ENCODE data around the gene BCL3. TPM values are rescaled to one million over a fixed set of nuclear protein-coding genes. Genes with fewer than 3 reads are reported as not detected.

BCL3 gene
- polyA plus RNA-seq, 1 of the 3 experiments (the other 2 are of a cell fraction), result 19.2 TPM

GRCh38 chr19:44752816-44753625, 4.5 kb downstream of the BCL3 start (continued):
- TF ChIP-seq PBX3 (IDR thresholded peaks at IDR 0.05) (peak; percentile 98), TCF12 (IDR thresholded peaks at IDR 0.05) (peak; percentile 98), TEAD4 (IDR thresholded peaks at IDR 0.05; ENCODE audit: borderline replicate concordance, insufficient read depth) (peak; percentile 65; the same call in 1 of the 2 replicates), FOSL2 (IDR thresholded peaks at IDR 0.05; ENCODE audit: borderline replicate concordance, low read depth) (peak; percentile 60; the same call in 1 of the 2 replicates), JUND (IDR thresholded peaks at IDR 0.05) (peak; percentile 74), SIN3A (IDR thresholded peaks at IDR 0.05; ENCODE audit: borderline replicate concordance, low read depth, low read length) (peak; percentile 92)

GRCh38 chr19:44753626-44753931, 5.1 kb downstream of the BCL3 start:
- H3K27me3 ChIP-seq (ENCODE audit: insufficient read depth), result no peaks in the 10 kb centered on the region
- no peak for TF ChIP-seq YY1 (IDR thresholded peaks at IDR 0.05; ENCODE audit: low read depth)
- TF ChIP-seq TEAD4 (IDR thresholded peaks at IDR 0.05; ENCODE audit: borderline replicate concordance, insufficient read depth), result peak; percentile 4; the same call in 1 of the 2 replicates
- peak overlapping the region; percentile 64 to 70 for H3K27ac ChIP-seq (ENCODE audit: low read depth in 2 of 2, low read length in 1 of 2)
- peaks cover 5% of the 10 kb centered on the region; the same call in 1 of the 2 replicates for H4K20me1 ChIP-seq (ENCODE audit: insufficient read depth)
- ChIA-PET POLR2A (no interaction called here), CTCF (interaction anchor here (1.0 to 8.7 kb wide), 5 partner anchors 9 to 183 kb away, joined by 3 to 86 read pairs (median 5); no protein-coding TSS in a partner anchor)
- H3K79me2 ChIP-seq (ENCODE audit: insufficient read depth), result peaks cover 30% of the 10 kb centered on the region
- H3K4me1 ChIP-seq (ENCODE audit: control insufficient read depth in 1 of 2, insufficient read depth in 2 of 2, low read depth in 1 of 2, low read length in 1 of 2), result peaks cover 20 to 27% of the 10 kb centered on the region in 2 experiments; a peak in 3 of 4 replicates
- H3K4me2 ChIP-seq, result peak overlapping the region; percentile 83
- WGBS (ENCODE audit: low lambda C conversion rate), result 0% methylated on average over 8 of the region's 11 CpGs
- peaks cover 19% of the 10 kb centered on the region for H3F3A ChIP-seq (replicated peaks; ENCODE audit: insufficient read depth)
- H2AFZ ChIP-seq (ENCODE audit: low read depth), result no peak overlapping the region
- no peak for DNase-seq
- H3K36me3 ChIP-seq (replicated peaks in 1 of 2; ENCODE audit: control insufficient read depth in 1 of 2, insufficient read depth in 2 of 2, low read length in 1 of 2), result peaks cover 9 to 17% of the 10 kb centered on the region in 2 experiments
- no peak overlapping the region; the same call in 1 of the 2 replicates for H3K9ac ChIP-seq
- no peaks in the 10 kb centered on the region for H3K9me3 ChIP-seq
- peak overlapping the region; percentile 31 to 54; a peak in 3 of 4 replicates for H3K4me3 ChIP-seq (ENCODE audit: low read depth in 2 of 2, low read length in 1 of 2)
- H3K9me2 ChIP-seq, result no peaks in the 10 kb centered on the region

DNA sequence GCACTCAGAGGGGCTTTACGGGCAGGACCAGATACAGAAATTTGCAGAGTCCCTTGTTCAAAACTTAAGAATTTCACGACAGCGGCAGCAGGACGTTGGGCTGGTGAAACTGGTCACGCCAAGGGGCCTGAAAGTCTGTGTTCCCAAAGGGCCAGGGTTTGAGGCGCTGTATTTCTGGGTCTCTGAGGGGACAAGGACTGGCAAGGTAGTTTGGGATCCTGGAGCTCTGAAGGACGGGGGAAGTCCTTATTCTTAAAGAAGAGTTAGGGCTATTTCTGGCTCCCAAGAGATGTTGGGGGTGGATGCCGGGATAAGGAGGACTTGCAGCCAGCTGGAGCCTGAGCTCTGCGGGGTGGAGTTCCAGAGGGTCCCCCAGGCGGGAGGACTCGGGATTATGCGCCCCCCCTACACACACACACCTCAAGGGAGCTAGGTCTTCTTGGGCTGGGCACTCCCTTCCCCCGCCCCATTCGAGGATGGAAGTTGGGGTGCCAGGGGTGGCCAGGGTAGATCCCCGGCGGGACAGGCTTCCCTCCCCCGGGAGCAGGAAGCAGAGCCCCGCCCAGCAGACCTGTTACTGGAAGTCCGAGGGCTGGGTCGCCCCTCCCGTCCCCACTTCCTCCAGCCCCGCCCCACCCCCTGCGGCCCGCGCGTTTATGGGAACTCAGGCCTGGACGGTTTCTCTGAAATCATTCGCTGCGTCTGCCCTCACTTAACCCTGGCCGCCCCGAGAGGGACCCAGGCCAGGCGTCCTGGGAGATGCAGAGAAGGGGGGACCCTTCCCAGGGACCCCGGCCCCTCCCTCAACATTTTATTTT, 5.6 kb downstream of the BCL3 start:
- TF ChIP-seq RXRA (IDR thresholded peaks at IDR 0.05; ENCODE audit: borderline replicate concordance, low read depth), result peak; percentile 62; the same call in 1 of the 2 replicates
- 0 out of 2 replicates have a peak, but pooled peaks have one; percentile 15 for TF ChIP-seq REST (IDR thresholded peaks at IDR 0.05; ENCODE audit: low read depth, low read length)
- TF ChIP-seq USF1 (IDR thresholded peaks at IDR 0.05; ENCODE audit: borderline replicate concordance, low read depth), result peak; percentile 31; the same call in 1 of the 2 replicates
- no peak for TF ChIP-seq FOXJ3 (CRISPR knock-in tag; IDR thresholded peaks at IDR 0.05)
- peak; percentile 21; the same call in 1 of the 2 replicates for TF ChIP-seq NFIC (IDR thresholded peaks at IDR 0.05; ENCODE audit: borderline replicate concordance)
- TF ChIP-seq GATA2 (CRISPR knock-in tag; IDR thresholded peaks at IDR 0.05), result no peak
- TF ChIP-seq NRF1 (IDR thresholded peaks at IDR 0.05; ENCODE audit: low read depth, low read length), result no peak
- no peak for TF ChIP-seq JUND (IDR thresholded peaks at IDR 0.05)
- TF ChIP-seq POLR2AphosphoS5 (IDR thresholded peaks at IDR 0.05; ENCODE audit: low read depth, low read length), result no peak; the same call in 1 of the 2 replicates
- WGBS (ENCODE audit: low lambda C conversion rate), result 5% methylated on average over 25 of the region's 33 CpGs
- peak; percentile 72 for DNase-seq
- Histone ChIP-seq H3K79me2 (ENCODE audit: insufficient read depth) (peaks cover 27% of the 10 kb centered on the region), H3K27me3 (ENCODE audit: insufficient read depth) (no peaks in the 10 kb centered on the region), H2AFZ (ENCODE audit: low read depth) (peak overlapping the region; percentile 58; the same call in 1 of the 2 replicates), H3K9me2 (no peaks in the 10 kb centered on the region), H3F3A (replicated peaks; ENCODE audit: insufficient read depth) (peaks cover 19% of the 10 kb centered on the region), H3K9me3 (no peaks in the 10 kb centered on the region), H4K20me1 (ENCODE audit: insufficient read depth) (peaks cover 5% of the 10 kb centered on the region; the same call in 1 of the 2 replicates), H3K27ac (ENCODE audit: low read depth in 2 of 2, low read length in 1 of 2) (peak overlapping the region; percentile 64 to 70), H3K36me3 (replicated peaks in 1 of 2; ENCODE audit: control insufficient read depth in 1 of 2, insufficient read depth in 2 of 2, low read length in 1 of 2) (peaks cover 9 to 19% of the 10 kb centered on the region in 2 experiments), H3K4me3 (ENCODE audit: low read depth in 2 of 2, low read length in 1 of 2) (peak overlapping the region; percentile 31 to 54), H3K9ac (peak overlapping the region; percentile 54), H3K4me1 (ENCODE audit: control insufficient read depth in 1 of 2, insufficient read depth in 2 of 2, low read depth in 1 of 2, low read length in 1 of 2) (peaks cover 21 to 27% of the 10 kb centered on the region in 2 experiments; a peak in 3 of 4 replicates), H3K4me2 (peak overlapping the region; percentile 83)
- POLR2A ChIA-PET, result no interaction called here
- CTCF ChIA-PET, result interaction anchor here (1.0 to 8.7 kb wide), 5 partner anchors 16 to 183 kb away, joined by 3 to 86 read pairs (median 5); no protein-coding TSS in a partner anchor

Measured in SK-N-SH (cell line).